GM18517 (cell line): ENCODE data around the gene LIMS1.
"Not testable (repeated sequence)": the region's sequence is repeated elsewhere in the genome, so short reads cannot be mapped to it uniquely, and the experiment has no call there.

Source experiments
- ATAC-seq: cut with Tn5 transposase; IDR thresholded peaks from one replicate; pipeline ENCODE4 v1.9.1; 2021; ENCODE audit warnings: mild to moderate bottlenecking, moderate library complexity; ENCODE audit not compliant: unreplicated experiment

The LIMS1 gene, protein sequence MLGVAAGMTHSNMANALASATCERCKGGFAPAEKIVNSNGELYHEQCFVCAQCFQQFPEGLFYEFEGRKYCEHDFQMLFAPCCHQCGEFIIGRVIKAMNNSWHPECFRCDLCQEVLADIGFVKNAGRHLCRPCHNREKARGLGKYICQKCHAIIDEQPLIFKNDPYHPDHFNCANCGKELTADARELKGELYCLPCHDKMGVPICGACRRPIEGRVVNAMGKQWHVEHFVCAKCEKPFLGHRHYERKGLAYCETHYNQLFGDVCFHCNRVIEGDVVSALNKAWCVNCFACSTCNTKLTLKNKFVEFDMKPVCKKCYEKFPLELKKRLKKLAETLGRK

DNA sequence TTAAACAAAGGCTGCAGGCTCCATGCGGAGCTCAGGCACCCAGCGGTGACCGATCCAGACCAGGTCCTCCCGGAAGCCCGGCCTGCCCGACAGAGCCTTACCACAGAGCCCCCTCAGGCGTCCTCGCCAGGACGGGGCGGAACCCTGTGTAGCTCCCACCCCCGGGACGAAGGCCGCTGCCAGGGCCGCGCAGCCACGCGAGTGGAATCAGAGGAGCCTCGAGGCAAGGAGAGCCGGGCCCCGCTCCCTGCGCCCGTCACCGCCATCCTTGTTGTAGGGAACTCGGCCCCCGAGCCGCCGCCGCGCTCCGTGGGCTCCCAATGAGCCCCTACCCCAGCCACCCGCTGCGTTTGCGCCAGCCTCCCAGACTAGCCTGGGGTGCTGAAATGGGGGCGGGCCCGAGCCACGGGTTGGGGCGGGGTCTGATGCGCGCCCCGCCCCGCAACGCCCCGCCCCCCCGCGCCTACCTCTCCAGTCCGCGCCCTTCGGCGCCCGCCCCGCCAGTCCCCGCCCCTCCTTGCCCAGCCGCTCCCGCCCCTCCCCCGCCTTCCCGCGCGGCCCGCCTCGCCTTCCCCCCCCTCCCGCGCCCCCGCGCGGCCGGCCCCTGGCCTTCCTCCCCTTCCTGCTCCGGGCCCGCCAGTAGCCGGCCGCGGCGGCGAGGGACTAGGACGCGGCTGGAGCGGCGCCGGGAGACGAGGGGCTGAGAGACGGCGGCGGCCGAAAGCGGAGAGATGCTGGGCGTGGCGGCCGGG lies at the start of gene LIMS1:
LIMS1 (plus strand) TSS at position 639 of the 752 bp plus-strand sequence; CDS start at position 732, 93 bp downstream.
- ATAC-seq: peak; percentile 93

DNA sequence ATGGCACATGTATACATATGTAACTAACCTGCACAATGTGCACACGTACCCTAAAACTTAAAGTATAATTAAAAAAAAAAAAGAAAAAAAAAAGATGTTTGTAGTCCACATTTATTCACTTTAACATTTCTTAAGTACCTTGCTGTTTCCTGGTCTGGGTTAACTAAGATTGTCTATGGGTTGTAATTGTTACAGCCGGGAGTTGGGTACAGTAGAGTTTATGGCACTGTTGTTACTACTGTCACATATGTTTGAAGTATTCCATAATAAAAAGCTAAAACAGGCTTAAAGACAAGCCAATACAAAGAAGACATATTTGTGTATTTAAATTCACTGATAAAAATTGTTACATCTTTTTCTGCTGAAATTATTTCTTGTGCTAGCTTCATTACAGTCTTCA lies 49.0 kb upstream of the LIMS1 start:
- ATAC-seq: no peak

DNA sequence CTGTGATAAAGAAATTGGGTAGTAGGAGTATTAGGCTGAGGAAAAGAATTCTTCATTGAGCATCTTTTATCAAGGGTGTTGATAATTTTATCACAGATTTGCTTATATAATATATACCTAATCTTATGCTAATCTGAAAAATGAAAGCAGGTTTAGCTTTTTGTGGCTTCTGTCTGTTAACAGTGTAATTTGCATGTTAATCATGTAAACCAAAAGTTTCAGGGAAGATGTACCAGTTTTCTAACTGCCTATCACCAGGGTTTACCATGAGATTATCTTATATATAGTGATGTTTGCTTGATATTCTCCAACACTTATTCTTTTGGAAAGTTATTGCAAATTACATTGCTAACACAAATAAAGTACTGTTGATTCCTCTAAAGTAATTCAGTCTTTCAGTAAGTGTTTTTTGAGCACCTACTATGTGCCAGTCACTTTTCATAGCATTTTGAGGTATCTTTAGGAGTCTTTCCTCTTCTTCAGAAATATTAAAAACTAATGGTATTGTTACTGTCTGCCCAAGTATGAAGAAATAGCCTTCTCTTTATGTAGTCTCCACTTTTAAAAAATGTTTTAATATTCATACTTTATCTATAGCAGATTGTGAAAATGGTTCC lies 43.7 kb upstream of the LIMS1 start:
- ATAC-seq: no peak

DNA sequence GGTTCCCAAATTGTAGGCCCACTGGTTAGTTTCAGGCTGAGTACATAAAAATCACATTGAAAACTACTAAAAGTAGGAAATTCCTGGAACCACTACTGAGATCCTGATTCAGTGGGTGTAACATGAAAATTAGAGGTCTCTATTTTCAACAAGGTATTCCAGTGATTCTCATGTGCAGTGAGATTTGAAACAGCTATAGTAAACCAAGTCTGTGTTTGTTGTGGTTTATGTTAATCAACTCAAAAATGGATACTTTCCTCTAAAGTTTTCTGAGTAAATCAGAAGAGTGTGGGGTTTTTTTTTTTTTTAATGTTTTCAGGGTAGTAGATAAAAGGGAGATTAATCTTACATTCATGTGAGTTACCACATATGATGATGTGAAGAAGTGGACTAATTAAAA lies 42.4 kb upstream of the LIMS1 start:
- no peak for ATAC-seq

DNA sequence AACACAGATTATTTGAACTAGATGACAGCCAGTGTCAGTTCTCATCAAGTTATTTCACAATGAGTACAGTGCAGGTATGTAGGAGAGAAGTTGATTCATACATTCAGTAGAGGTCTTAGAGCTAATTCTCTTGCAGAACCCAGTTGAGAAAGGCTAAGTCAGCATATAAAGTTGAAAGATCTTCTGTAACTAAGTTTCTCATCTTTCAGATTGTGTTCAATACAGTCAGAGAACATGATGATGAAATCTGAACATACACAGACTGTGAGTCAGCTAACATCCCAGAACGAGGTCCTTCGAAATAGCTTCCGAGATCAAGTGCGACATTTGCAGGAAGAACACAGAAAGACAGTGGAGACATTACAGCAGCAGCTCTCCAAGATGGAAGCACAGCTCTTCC lies 41.9 kb upstream of the LIMS1 start:
- ATAC-seq: no peak

DNA sequence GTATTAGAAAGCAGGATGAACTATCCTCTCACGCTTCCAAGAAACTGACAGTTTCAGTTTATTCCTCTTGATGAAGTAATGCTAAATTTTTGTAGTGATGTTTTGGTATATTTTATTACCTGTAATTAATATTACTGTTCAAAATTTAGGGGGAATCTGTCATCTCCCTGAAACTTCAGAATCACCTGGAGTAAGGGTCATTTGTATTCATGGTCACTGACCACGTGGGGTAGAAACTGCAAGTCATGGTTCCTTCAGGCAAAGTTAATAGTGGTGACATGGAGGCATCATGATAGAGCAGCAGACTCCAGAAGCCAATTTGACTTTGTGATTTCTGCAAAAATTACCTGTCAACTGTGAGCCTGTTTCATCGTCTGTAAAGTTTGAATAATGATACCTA lies 38.1 kb upstream of the LIMS1 start:
- ATAC-seq: not testable (repeated sequence)

DNA sequence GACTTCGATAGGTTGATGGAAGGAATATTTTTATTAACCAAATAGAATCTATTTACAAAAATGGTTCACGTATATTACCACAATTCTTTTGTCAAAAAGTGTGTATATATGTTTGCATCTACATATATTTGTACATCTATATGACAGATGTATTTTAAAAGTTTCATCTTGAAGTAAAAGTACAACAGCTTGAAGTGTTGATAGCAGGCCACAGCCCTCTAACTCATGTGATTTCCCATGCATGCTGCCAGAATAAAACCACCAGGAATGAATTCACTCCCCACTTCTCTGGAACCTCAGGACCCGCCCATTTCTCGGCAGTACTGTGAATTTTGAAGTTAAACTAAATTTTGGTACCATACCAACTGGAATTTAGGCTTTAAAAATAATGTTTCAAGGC lies 26.6 kb upstream of the LIMS1 start:
- not testable (repeated sequence) for ATAC-seq

DNA sequence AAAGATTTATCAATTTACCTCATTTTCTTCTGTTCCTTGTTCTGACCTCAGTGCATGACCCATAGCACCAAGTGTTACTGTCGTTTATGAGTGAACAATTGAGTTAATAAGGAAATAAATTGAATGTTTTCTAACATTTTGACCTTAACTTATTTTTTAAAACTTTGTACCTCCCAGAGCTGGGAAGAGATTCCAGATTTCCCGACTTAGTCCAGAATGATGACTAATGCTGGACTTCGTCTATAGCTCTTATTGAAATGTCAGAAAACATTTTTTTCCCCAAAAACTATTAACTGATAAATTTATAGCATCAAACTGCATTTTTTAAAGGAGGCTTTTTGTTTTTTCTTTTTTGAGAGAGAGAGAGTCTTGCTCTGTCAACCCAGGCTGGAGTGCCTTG lies 21.8 kb upstream of the LIMS1 start:
- ATAC-seq: not testable (repeated sequence)

DNA sequence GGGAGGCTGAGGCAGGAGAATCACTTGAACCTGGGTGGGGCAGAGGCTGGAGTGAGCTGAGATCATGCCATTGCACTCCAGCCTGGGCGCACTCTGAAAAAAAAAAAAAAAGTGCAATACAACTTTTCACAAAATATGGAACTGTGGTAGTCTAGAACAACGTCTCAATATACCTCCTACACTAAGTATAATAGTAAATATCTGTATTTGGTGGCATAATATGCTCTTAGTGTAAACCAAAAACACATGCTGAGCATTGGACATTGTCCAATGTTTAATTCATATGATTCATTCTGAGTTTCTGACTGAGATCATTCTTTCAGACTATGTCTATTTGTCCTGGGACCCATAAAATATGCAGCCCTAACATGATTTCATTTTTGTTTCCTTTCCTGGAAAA lies 19.8 kb upstream of the LIMS1 start:
- ATAC-seq: not testable (repeated sequence)

DNA sequence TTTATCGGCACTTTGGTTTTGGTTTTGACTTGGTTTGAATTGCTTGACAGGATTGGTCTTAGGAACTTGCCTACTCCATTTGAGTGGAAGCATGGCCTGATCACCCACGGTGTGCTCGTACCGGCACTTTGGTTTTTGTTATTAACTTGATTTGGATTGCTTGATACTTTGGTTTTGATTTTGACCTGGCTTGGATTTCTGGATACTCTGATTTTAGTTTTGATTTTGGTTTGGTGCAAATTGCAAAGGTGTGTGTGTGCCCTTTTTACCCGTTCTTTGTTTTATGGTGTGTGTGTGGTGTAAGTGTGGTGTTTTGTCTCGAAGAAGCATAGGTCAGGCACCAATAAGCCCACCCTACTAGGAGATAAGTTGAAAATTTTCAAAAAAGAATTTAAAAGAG lies 9.6 kb upstream of the LIMS1 start:
- not testable (repeated sequence) for ATAC-seq

DNA sequence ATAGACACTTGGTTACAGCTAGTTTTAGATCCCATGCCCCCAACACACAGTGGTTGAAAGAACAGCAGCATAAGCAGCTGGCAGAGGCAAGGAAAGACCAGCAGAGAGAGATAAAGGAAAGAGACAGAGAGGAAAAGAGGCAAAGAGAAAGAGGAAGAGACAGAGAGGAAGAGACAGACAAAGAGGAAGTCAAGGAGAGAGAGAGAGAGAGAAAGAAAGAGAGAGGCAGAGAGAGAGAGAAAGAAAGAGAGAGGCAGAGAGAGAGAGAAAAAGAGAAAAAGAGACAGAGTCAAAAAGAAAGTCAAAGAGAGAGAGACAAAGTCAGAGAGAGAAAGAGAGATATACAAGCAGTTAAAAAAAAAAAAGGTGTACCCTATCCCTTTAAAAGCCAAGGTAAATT lies 9.0 kb upstream of the LIMS1 start:
- not testable (repeated sequence) for ATAC-seq

DNA sequence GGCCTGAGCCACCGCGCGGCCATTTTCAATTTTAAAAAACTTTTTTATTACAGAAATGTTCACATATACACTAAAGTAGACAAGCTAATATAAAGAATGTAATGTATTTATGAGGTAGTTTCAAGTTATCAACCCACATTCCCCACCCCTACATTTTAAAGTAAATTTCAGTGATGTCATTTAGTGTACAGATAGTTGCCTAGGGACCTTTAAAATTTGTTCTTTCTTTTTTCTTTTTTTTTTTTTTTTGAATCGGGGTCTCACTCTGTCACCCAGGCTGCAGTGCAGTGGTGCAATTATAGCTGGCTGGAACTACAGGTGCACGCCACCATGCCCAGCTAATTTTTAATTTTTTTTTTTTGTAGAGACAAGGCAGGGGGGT lies 2.6 kb upstream of the LIMS1 start:
- ATAC-seq: no peak

DNA sequence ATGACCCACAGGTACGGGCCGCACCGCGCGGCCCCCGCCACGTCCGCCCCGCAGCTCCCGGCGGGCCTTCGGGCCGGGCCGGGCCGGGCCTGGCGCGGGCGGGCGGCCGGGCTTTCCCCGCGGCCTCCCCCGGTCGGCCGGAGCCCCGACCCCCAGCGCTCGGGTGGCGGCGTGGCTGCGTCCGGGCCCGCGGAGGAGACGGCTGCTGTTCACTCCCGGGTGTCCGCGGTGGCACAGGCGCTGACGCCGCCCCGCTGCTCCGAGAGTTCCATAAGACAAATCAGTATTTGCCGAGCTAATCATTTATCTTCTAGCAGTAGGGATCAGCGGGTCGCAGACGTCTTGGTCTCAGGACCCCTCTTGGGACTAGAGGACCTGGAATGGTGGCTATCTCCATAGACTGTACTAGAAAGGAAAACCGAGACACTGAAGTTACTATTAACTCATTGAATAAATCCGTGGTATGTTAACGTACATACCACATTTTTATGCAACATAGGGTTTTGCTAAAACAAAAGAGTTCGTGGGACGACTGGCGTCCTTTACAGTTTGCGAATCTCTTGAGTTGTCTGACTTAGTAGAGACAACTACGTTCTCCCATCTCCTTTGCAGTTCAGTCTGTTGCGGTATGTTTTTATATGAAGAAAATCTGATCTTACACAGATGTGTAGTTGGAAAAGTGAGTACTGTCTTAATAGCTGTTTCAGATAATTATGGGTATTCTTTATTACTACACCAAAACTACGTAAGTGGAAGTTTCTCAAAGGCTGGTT lies 500 bp downstream of the LIMS1 start:
- peak; percentile 30 for ATAC-seq

DNA sequence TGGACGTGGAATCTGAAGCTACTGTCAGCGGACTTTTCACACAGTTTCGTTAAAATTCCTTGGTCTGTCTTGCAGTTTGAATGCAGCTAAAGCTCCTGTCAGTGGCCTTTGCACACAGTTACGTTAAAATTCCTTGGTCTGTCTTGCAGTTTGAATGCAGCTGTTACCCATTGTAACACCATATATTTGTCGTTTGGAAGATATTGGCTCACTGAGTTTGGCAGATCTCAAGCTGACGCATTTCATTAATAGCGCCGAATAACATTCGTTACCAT lies 1.0 kb downstream of the LIMS1 start:
- ATAC-seq: no peak

DNA sequence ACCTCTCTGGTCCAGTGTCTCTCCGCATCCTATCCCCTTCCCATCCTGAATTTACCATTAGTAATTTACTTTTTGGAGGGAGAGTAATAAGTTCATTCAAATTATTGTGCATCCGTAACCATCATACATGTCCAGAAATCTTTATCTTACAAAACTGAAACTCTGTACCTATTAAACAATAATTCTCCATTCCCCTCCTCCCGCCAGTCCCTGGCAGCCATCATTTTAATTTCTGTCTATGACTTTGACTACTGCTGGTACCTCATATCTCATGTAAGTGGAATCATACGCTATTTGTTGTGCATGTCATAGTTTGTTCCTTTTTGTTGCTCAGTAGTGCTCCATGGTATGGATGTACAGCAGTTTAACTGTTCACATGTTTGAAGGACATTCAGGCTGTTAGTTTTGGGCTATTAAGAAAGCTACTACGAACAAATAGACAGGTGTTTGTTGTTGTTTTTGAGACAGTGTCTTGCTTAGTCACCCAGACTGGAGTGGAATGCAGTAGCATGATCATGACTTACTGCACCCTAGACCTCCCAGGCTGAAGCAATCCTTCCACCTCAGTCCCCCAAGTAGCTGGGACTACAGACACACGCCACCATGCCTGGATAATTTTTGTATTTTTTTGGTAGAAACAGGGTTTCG lies 2.0 kb downstream of the LIMS1 start:
- ATAC-seq: no peak

DNA sequence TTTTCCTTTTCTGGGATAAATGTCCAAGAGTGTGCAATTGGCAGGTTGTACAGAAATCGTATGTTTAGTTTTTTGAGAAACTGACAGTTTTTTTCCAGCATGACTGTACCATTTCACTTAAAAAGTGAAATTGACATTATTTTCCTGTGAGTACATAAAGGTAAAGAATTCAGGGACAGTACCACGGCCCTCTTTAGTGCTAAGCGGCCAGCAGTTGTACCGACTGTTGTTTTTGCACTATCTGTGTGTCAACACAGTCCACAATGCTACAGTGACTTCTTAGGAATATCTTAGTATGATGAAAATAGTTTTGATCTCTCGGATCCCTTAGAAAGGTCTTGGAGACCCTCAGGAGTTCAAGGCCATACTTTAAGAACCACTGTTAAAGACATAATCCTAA lies 2.6 kb downstream of the LIMS1 start:
- ATAC-seq: no peak

DNA sequence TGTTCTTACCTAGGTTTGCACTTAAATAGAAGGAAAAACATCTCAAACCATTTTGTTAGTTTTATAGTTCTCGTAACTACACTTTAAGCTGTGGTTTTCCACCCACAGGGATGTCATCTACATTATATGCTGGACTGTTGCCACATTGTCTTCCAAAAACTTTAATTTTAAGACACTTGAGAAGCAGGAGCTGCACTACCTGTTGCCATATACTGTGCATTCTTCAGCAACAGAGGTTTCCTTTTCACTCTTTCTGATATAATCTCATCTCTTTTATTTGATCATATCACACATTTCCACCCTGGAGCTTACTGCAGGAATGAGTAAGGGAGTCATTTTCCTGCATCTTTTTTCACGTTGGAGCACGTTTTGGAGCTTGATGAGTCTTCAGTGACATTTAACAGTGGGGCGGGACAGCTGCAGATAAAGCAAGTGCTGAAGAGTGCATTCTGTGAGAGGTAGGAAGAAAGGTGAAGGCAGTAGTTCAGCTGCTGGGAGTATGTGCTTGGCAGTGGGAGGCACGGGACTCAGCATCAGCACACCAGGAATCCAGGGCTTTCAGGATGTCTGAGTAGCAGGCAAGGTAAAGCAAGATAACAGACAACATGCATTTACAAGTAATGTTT lies 3.8 kb downstream of the LIMS1 start:
- ATAC-seq: no peak

DNA sequence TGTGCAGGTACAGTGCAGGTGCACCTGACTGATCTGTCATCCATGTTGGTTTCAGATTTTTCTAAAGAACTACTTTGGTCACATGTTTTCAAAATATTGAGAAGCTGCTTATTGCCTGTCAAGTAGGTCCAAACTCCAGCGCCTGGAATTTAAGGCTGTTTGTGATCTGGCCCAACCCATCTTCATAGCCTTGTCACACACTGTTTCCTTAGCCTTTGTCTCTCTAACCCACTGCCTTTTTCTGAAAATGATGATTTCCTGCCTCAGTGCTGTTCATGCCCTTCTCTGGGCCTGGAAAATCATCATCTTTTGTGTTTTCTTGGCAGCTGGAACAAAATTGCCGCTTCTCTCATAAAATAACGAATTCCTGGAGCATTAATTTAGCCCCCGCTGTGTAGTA lies 7.2 kb downstream of the LIMS1 start:
- no peak for ATAC-seq

DNA sequence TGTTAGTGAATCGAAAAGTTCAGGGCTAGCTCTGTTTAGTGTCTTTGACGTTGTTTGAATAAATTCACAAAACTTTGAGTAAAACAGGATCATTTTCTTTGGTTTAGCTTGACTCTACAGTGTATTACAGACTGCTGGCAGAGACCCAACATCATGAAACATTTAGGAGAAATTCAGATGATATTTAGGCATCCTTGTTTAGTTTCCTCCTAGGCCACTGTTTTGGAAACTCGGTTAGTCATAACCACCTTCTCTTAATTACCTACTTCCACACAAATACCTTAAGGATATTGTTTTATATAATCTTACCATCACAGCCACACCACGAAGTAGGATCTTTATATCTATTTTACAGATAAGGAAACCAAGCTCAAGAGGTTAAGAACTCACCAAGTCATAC lies 7.8 kb downstream of the LIMS1 start:
- no peak for ATAC-seq

DNA sequence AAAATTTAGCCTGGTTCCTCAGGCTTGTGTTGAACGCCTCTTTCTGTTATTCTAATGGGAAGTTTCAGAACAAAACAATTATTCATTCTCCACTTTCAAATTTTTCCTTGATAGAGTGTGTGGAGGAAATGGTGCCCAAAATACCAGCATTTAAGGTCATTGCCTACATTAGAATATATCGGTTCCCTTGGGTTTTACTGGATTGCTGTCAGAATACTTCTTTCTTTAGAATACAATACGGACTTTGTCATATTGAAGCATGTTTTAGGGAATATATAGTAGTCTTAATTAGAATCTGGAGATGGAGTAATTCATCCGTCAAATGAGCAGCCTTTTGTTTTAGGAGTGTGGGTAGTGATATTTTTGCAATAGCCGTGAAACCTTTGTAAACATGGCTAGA lies 13.3 kb downstream of the LIMS1 start:
- ATAC-seq: no peak
